Duodenal mucosa (tissue), 2 donors: ENCODE results near the gene PACSIN2.
A peak's percentile ranks its signal among the peaks of the same experiment; 100 is the strongest.

ENCODE experiments used
- H3K27ac ChIP-seq: one replicate; pipeline ENCODE4 v1.7.0; 2013; ENCODE audit warnings: low read depth, low read length
- H3K27me3 ChIP-seq, 2 donors: one replicate each; pipeline ENCODE4 v1.7.0; 2013; ENCODE audit warnings: low read length in 2 of 2, control low read depth in 1 of 2; ENCODE audit not compliant: insufficient read depth in 2 of 2, control insufficient read depth in 1 of 2
- H3K36me3 ChIP-seq, 2 donors: one replicate each; pipeline ENCODE4 v1.7.0; 2013; ENCODE audit warnings: low read length in 2 of 2, control low read depth in 1 of 2; ENCODE audit not compliant: insufficient read depth in 2 of 2, control insufficient read depth in 1 of 2
- H3K4me1 ChIP-seq, 2 donors: one replicate each; pipeline ENCODE4 v1.7.0; 2013; ENCODE audit warnings: low read length in 2 of 2, control low read depth in 1 of 2; ENCODE audit not compliant: insufficient read depth in 2 of 2, control insufficient read depth in 1 of 2
- H3K4me3 ChIP-seq, 2 donors: one replicate each; pipeline ENCODE4 v1.7.0; 2013; ENCODE audit warnings: low read length in 2 of 2, low read depth in 1 of 2
- H3K9ac ChIP-seq, 2 donors: one replicate each; pipeline ENCODE4 v1.7.0; 2013; ENCODE audit warnings: low read length in 2 of 2, low read depth in 1 of 2
- H3K9me3 ChIP-seq, 2 donors: one replicate each; pipeline ENCODE4 v1.7.0; 2013; ENCODE audit warnings: low read length in 2 of 2, control low read depth in 1 of 2; ENCODE audit not compliant: control insufficient read depth in 1 of 2

Gene PACSIN2

GRCh38 chr22:42948294-42948693, 66.7 kb downstream of the PACSIN2 start:
- H3K27me3 ChIP-seq = no peaks in the 10 kb centered on the region
- peaks cover 0 to 9% of the 10 kb centered on the region in 2 donors for H3K36me3 ChIP-seq
- H3K27ac ChIP-seq = no peak overlapping the region
- H3K4me1 ChIP-seq = peaks cover 27 to 34% of the 10 kb centered on the region in 2 donors
- H3K4me3 ChIP-seq = no peak overlapping the region
- H3K9ac ChIP-seq = no peak overlapping the region
- H3K9me3 ChIP-seq = no peaks in the 10 kb centered on the region

- no peaks in the 10 kb centered on the region for H3K9me3 ChIP-seq
- no peak overlapping the region for H3K27ac ChIP-seq
- no peaks in the 10 kb centered on the region for H3K27me3 ChIP-seq
- H3K9ac ChIP-seq = no peak overlapping the region
- no peak overlapping the region for H3K4me3 ChIP-seq
- H3K36me3 ChIP-seq = peaks cover 0 to 9% of the 10 kb centered on the region in 2 donors
- peaks cover 27 to 34% of the 10 kb centered on the region in 2 donors for H3K4me1 ChIP-seq
Observed at GRCh38 chr22:42947211-42947990, 67.5 kb downstream of the PACSIN2 start.

GRCh38 chr22:42946546-42947198, 68.3 kb downstream of the PACSIN2 start:
- H3K4me1 ChIP-seq = peaks cover 27 to 34% of the 10 kb centered on the region in 2 donors
- H3K9ac ChIP-seq = no peak overlapping the region
- no peak overlapping the region for H3K27ac ChIP-seq
- no peak overlapping the region for H3K4me3 ChIP-seq
- H3K27me3 ChIP-seq = no peaks in the 10 kb centered on the region
- H3K36me3 ChIP-seq = peaks cover 0 to 9% of the 10 kb centered on the region in 2 donors
- no peaks in the 10 kb centered on the region for H3K9me3 ChIP-seq

- Histone ChIP-seq H3K4me1 (peaks cover 31 to 36% of the 10 kb centered on the region in 2 donors), H3K27ac (no peak overlapping the region)
Observed at GRCh38 chr22:42945736-42946135, 69.2 kb downstream of the PACSIN2 start.

GRCh38 chr22:42945027-42945426, 69.9 kb downstream of the PACSIN2 start:
- Histone ChIP-seq H3K4me3 (no peak overlapping the region), H3K27me3 (no peaks in the 10 kb centered on the region), H3K4me1 (peaks cover 38 to 43% of the 10 kb centered on the region in 2 donors), H3K36me3 (peaks cover 0 to 9% of the 10 kb centered on the region in 2 donors), H3K27ac (no peak overlapping the region), H3K9ac (no peak overlapping the region), H3K9me3 (no peaks in the 10 kb centered on the region)

More at GRCh38 chr22:42945736-42946135, 69.2 kb downstream of the PACSIN2 start:
- Histone ChIP-seq H3K36me3 (peaks cover 0 to 9% of the 10 kb centered on the region in 2 donors), H3K9ac (no peak overlapping the region), H3K27me3 (no peaks in the 10 kb centered on the region), H3K9me3 (no peaks in the 10 kb centered on the region), H3K4me3 (no peak overlapping the region)

- H3K9ac ChIP-seq = no peak overlapping the region
Observed at GRCh38 chr22:42944409-42944808, 70.5 kb downstream of the PACSIN2 start.

GRCh38 chr22:42943981-42944380, 71.0 kb downstream of the PACSIN2 start:
- H3K36me3 ChIP-seq = peaks cover 0 to 9% of the 10 kb centered on the region in 2 donors
- no peak overlapping the region for H3K9ac ChIP-seq
- H3K4me3 ChIP-seq = no peak overlapping the region
- H3K9me3 ChIP-seq = no peaks in the 10 kb centered on the region
- H3K27me3 ChIP-seq = no peaks in the 10 kb centered on the region
- H3K27ac ChIP-seq = no peak overlapping the region
- peaks cover 45 to 48% of the 10 kb centered on the region in 2 donors for H3K4me1 ChIP-seq

More at GRCh38 chr22:42944409-42944808, 70.5 kb downstream of the PACSIN2 start:
- H3K4me3 ChIP-seq = no peak overlapping the region
- no peaks in the 10 kb centered on the region for H3K27me3 ChIP-seq
- peaks cover 0 to 9% of the 10 kb centered on the region in 2 donors for H3K36me3 ChIP-seq
- H3K27ac ChIP-seq = no peak overlapping the region
- no peaks in the 10 kb centered on the region for H3K9me3 ChIP-seq
- H3K4me1 ChIP-seq = peaks cover 44 to 48% of the 10 kb centered on the region in 2 donors

GRCh38 chr22:42942351-42942750, 72.6 kb downstream of the PACSIN2 start:
- Histone ChIP-seq H3K4me3 (no peak overlapping the region), H3K9me3 (no peaks in the 10 kb centered on the region), H3K36me3 (peaks cover 0 to 9% of the 10 kb centered on the region in 2 donors), H3K27ac (no peak overlapping the region), H3K4me1 (peaks cover 48 to 49% of the 10 kb centered on the region in 2 donors), H3K9ac (no peak overlapping the region), H3K27me3 (no peaks in the 10 kb centered on the region)

GRCh38 chr22:42939941-42940653, 74.9 kb downstream of the PACSIN2 start:
- Histone ChIP-seq H3K9ac (peak overlapping the region; percentile 15 to 29), H3K36me3 (no peaks in the 10 kb centered on the region), H3K4me1 (peaks cover 41 to 42% of the 10 kb centered on the region in 2 donors), H3K4me3 (peak overlapping the region in 1 of 2 donors; percentile 12), H3K27me3 (no peaks in the 10 kb centered on the region), H3K9me3 (no peaks in the 10 kb centered on the region), H3K27ac (peak overlapping the region; percentile 58)
